ENCODE measurements around the gene SLIT3. TPM values are rescaled to one million over a fixed set of nuclear protein-coding genes. Genes with fewer than 3 reads are reported as not detected.

SLIT3 gene
- total RNA-seq, 2 experiments from 2014 or later: not detected

DNA sequence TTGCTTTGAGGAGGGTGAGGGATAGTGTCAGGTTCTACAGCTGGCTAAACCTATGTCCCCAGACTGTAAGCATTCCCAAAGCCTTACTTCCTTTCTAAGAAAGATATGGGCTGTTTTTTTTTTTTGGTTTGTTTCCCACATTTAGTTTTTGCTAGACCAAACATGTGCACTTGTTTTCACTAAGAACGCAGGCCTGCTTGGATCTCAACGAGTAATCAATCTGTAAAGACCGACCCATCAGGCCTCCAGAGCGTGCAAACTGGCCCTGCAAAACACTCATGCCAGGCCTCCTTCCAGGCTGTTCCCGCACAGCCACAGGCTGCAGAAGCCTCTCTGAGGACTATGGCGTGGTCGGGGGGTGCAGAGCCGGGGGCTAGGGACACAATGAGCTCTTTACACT is 416.9 kb downstream of the SLIT3 start:
- POLR2A ChIA-PET: no interaction called here
- H3K36me3 Mint-ChIP-seq (ENCODE audit: low read depth): no peaks in the 10 kb centered on the region
- ATAC-seq (ENCODE audit: poor library complexity) (no peak), DNase-seq (no peak)
- H3K27ac Mint-ChIP-seq: no peak overlapping the region
- Histone ChIP-seq H3K27me3 (ENCODE audit: control insufficient read depth in 1 of 2, insufficient read depth in 2 of 2, low read length in 2 of 2) (peaks cover 3 to 4% of the 10 kb centered on the region in 2 experiments), H3K27ac (ENCODE audit: low read depth in 1 of 2, low read length in 2 of 2) (no peak overlapping the region), H3K9me3 (ENCODE audit: control insufficient read depth in 1 of 2, insufficient read depth in 1 of 2, low read length in 2 of 2) (no peaks in the 10 kb centered on the region), H3K36me3 (ENCODE audit: insufficient read depth, low read length) (no peaks in the 10 kb centered on the region), H3K4me3 (ENCODE audit: low read length) (no peak overlapping the region), H3K4me1 (ENCODE audit: insufficient read depth, low read length) (no peaks in the 10 kb centered on the region)
- no peaks in the 10 kb centered on the region for H3K4me1 Mint-ChIP-seq (ENCODE audit: low read depth)
- H3K27me3 Mint-ChIP-seq: no peaks in the 10 kb centered on the region
- intact Hi-C loops (cut with DNase I, micrococcal nuclease): no loop called here
- TF ChIP-seq, protein P1, sequence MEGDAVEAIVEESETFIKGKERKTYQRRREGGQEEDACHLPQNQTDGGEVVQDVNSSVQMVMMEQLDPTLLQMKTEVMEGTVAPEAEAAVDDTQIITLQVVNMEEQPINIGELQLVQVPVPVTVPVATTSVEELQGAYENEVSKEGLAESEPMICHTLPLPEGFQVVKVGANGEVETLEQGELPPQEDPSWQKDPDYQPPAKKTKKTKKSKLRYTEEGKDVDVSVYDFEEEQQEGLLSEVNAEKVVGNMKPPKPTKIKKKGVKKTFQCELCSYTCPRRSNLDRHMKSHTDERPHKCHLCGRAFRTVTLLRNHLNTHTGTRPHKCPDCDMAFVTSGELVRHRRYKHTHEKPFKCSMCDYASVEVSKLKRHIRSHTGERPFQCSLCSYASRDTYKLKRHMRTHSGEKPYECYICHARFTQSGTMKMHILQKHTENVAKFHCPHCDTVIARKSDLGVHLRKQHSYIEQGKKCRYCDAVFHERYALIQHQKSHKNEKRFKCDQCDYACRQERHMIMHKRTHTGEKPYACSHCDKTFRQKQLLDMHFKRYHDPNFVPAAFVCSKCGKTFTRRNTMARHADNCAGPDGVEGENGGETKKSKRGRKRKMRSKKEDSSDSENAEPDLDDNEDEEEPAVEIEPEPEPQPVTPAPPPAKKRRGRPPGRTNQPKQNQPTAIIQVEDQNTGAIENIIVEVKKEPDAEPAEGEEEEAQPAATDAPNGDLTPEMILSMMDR (IDR thresholded peaks at IDR 0.05): no peak
- no peaks in the 10 kb centered on the region for H3K9me3 Mint-ChIP-seq
- H3K4me3 Mint-ChIP-seq: no peak overlapping the region
- CTCF ChIA-PET: no interaction called here

DNA sequence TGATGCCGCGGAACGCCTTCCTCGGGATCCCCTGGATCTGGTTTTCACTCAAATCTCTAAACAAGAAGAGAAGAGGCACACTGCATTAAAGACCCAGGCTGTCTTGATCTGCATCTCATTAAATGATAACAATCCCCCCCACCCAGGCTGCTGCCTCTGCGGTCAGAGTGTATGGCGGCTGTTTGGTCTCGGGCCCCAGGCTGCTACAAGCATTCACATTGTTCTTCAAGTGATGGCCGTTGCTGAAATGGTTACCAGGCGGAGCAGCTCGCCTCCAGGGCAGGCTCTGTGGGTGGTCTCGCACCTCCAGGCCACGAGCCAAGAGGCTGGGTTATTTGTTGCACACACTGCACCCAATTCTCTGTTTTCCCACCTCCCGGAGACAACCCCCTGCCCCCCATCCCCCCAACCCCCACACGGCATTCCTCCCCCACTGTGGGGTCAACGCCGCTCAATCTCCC is 417.6 kb downstream of the SLIT3 start:
- no peak for DNase-seq
- Histone ChIP-seq H3K9me3 (ENCODE audit: control insufficient read depth in 1 of 2, insufficient read depth in 1 of 2, low read length in 2 of 2) (no peaks in the 10 kb centered on the region), H3K27ac (ENCODE audit: low read depth in 1 of 2, low read length in 2 of 2) (no peak overlapping the region), H3K36me3 (ENCODE audit: insufficient read depth, low read length) (no peaks in the 10 kb centered on the region), H3K4me3 (ENCODE audit: low read length) (no peak overlapping the region), H3K4me1 (ENCODE audit: insufficient read depth, low read length) (no peaks in the 10 kb centered on the region), H3K27me3 (ENCODE audit: control insufficient read depth in 1 of 2, insufficient read depth in 2 of 2, low read length in 2 of 2) (peaks cover 3 to 4% of the 10 kb centered on the region in 2 experiments)
- no peak overlapping the region for H3K4me3 Mint-ChIP-seq
- no peak for ATAC-seq (ENCODE audit: poor library complexity)
- no peaks in the 10 kb centered on the region for H3K36me3 Mint-ChIP-seq (ENCODE audit: low read depth)
- ChIA-PET CTCF (no interaction called here), POLR2A (no interaction called here)
- no peaks in the 10 kb centered on the region for H3K27me3 Mint-ChIP-seq
- TF ChIP-seq, protein P1 (IDR thresholded peaks at IDR 0.05): no peak
- no peaks in the 10 kb centered on the region for H3K4me1 Mint-ChIP-seq (ENCODE audit: low read depth)
- no peak overlapping the region for H3K27ac Mint-ChIP-seq
- intact Hi-C loops (cut with DNase I, micrococcal nuclease): no loop called here
- no peaks in the 10 kb centered on the region for H3K9me3 Mint-ChIP-seq

DNA sequence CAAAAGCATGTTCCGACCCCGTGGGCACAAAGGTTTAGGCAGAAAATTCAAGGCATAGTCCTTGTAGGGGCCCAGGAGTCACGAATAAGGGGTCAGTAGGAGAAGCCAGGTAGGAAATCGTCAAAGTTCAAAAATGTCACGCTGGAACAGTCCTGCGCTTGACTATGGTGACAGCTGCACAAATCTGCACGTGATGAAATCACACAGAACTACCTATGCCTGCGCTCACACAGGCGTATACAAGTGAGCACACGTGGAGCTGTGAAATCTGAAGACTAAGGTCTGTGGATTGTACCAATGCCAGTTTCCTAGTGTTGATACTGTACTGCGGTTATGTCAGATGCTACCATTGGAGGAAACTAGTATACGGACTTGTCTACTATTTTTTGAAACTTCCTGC is 418.7 kb downstream of the SLIT3 start:
- Mint-ChIP-seq H3K27me3 (peaks cover 6% of the 10 kb centered on the region), H3K27ac (no peak overlapping the region), H3K4me3 (no peak overlapping the region), H3K4me1 (ENCODE audit: low read depth) (no peaks in the 10 kb centered on the region), H3K9me3 (no peaks in the 10 kb centered on the region), H3K36me3 (ENCODE audit: low read depth) (no peaks in the 10 kb centered on the region)
- Histone ChIP-seq H3K36me3 (ENCODE audit: insufficient read depth, low read length) (no peaks in the 10 kb centered on the region), H3K27ac (ENCODE audit: low read depth in 1 of 2, low read length in 2 of 2) (no peak overlapping the region), H3K27me3 (ENCODE audit: control insufficient read depth in 1 of 2, insufficient read depth in 2 of 2, low read length in 2 of 2) (peaks cover 3 to 4% of the 10 kb centered on the region in 2 experiments), H3K9me3 (ENCODE audit: control insufficient read depth in 1 of 2, insufficient read depth in 1 of 2, low read length in 2 of 2) (no peaks in the 10 kb centered on the region), H3K4me1 (ENCODE audit: insufficient read depth, low read length) (no peaks in the 10 kb centered on the region), H3K4me3 (ENCODE audit: low read length) (no peak overlapping the region)
- ATAC-seq (ENCODE audit: poor library complexity) (no peak), DNase-seq (no peak)
- ChIA-PET POLR2A (no interaction called here), CTCF (no interaction called here)
- TF ChIP-seq, protein P1 (IDR thresholded peaks at IDR 0.05): no peak
- intact Hi-C loops (cut with DNase I, micrococcal nuclease): no loop called here
